Kidney capillary endothelial cell (primary cell): ENCODE results near the gene SLC22A16.
"Not testable (repeated sequence)": the region's sequence is repeated elsewhere in the genome, so short reads cannot be mapped to it uniquely, and the experiment has no call there.

Experiments used
- DNase-seq: peaks from one replicate; pipeline ENCODE4 v3.0.0-alpha.2; 2018; ENCODE audit warnings: low spot score

SLC22A16 gene

DNA sequence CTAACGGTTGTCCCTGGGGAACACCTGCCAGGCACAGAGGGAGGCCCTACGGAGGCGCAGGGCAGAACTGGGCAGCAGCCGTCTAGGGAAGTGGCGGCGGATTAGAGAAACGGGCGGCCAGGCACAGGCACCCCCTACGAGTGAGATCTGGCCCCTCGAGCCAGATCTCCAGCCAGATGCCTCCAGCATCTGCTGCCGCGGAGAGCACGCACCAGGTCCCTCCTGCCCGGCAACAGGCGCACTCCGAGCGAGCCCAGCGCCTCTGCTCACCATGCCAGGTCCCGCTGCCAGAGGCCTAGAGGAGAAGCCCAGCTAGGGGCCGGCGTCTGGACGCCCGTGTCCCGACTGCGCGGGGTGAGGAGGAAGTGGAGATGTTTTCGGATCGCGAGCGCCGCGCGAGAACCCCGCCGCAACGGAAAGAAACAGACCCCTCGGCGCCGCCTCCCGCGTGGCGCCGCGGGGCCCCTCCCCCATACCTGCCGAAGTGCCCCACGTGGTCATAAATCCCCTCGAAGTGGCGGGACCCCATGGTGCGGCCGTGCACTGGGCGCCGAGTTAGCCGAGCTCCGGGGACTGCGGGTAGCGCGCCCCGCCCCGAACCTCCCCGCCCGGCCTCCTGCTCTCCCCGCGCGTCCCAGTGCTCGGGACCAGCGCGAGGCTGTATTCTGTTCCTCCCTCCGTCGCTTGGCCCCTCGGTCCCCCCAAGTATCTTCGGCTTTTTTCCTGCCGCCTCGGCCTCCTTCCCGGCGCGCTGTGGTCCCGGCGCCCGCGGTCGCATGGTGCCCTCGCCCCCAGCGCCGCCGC is at the start of gene SLC22A16:
SLC22A16 (minus strand) TSS at position 568 of the 804 bp plus-strand sequence; CDS start at position 529, 39 bp downstream.
- DNase-seq = no peak

GRCh38 chr6:110525001-110525400 is 48.6 kb upstream of the SLC22A16 start:
- no peak for DNase-seq

DNA sequence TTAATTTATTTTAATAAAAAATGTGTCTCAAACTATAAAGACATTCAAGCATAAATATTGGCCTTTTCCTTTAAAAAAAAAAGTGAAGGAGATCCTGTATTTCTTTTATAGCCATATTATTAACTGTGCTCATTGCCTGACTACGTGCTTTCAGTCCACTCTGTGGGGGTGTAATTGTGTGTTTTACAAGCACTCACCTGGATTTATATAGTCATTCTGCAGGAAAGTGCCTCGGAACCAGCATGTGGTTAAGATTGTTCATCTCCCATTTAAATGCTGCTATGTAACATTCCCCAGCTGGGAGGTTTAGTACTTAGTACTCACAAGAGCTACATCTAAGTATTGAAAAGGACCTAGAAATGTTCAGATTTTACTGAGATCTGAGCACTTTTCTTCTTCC is 47.9 kb upstream of the SLC22A16 start:
- DNase-seq = no peak

GRCh38 chr6:110523451-110524021 is 47.1 kb upstream of the SLC22A16 start:
- peak; percentile 71 for DNase-seq

DNA sequence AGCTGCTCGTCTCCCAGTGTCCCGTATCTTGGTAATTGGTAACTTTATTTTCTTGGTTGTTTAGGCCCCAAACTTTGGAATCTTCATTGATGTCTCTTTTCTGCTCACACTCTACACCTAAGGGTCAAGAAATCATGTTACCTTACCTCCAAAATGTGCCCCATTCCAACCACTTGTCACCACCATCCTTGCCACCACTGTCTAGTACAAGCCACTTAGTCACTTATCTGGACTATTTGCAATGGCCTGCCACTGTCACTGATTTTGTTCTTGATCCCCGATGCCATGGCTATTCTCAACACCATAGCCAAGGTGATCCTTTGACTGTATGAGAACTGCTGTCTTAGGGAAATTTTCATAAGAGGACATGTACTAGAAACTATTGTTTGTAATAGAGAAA is 46.0 kb upstream of the SLC22A16 start:
- no peak for DNase-seq

DNA sequence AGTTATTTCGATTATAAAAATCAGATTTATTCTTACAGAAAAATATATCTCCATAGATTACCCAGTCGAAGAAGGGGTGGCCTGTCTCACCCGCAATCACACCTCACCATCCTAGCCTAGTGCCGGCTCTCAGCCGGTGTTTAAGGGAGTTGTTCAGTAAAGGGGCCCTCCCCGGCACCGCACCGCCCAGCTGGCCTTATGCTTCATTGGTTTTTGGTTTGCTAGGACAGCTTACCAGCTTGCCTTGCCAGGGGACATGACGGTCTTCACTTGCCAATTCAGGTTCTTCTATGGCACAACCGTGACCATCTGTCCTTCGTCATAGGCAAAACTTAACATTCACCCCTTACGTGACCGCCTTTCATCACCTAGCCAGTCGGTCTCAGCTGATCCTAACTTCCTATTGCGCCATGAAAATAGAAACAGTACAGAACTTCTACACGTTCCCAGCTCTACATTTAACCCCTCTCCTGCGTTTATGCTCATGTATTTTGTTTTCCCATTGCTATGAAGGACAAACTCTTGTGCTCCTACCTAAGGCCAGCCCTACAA is 44.7 kb upstream of the SLC22A16 start:
- DNase-seq = no peak

GRCh38 chr6:110520209-110520965 is 44.0 kb upstream of the SLC22A16 start:
- DNase-seq = no peak

DNA sequence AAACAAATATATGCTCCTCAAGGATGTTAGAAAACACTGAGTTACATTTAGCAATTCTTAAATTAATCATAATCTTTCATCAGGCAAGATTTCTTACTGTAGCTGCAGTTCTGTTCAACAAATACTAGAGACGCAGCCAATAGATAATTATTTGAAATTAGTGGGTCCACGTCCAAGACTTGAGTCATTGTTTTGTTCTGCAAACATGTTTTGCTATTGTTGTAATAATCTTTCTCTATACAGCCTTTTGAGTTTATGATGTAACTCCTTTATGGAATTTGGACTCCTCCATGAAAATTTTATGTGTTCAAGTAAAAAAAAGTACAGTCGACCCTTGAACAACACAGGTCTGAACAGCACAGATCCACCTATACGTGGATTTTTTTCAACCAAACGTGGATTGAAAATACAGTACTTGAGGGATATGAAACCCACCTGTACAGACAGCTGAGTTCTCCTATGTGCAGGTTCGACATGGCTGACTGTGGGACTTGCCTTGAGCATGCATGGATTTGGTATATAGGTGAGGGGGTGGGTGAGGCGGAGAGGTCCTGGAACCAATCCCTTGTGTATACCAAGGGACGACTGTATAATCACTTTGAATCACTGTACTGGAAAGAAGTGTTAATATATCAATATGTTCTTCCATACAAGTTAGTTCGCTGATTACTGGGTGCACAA is 41.3 kb upstream of the SLC22A16 start:
- DNase-seq = no peak

- no peak for DNase-seq
Observed at GRCh38 chr6:110517034-110517433, 40.6 kb upstream of the SLC22A16 start.

- no peak for DNase-seq
Observed at GRCh38 chr6:110514818-110515217, 38.4 kb upstream of the SLC22A16 start.

DNA sequence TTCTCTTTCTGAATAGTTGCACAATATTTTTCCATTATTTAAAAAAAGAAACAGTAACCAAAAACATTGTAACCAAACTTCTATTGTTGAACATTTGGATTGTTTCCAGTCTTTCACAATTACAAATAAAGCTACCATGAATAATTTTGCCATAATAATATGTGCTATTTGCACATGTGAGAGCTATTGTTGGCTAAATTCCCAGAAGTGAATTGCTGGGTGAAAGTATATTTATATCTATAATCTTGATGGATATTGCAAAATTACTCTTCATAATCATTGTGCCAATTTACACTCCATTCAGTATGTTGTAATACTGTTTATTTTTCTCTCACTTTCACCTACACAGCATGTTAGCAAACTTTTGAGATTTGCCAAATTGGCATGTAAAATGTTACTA is 36.6 kb upstream of the SLC22A16 start:
- DNase-seq = no peak

GRCh38 chr6:110512549-110512948 is 36.1 kb upstream of the SLC22A16 start:
- not testable (repeated sequence) for DNase-seq

- DNase-seq = no peak
Observed at GRCh38 chr6:110511401-110511800, 35.0 kb upstream of the SLC22A16 start.

- DNase-seq = peak; percentile 72
Observed at GRCh38 chr6:110509617-110510241, 33.3 kb upstream of the SLC22A16 start.

GRCh38 chr6:110504891-110505290 is 28.5 kb upstream of the SLC22A16 start:
- not testable (repeated sequence) for DNase-seq

- DNase-seq = no peak
Observed at GRCh38 chr6:110495949-110496348, 19.5 kb upstream of the SLC22A16 start.

DNA sequence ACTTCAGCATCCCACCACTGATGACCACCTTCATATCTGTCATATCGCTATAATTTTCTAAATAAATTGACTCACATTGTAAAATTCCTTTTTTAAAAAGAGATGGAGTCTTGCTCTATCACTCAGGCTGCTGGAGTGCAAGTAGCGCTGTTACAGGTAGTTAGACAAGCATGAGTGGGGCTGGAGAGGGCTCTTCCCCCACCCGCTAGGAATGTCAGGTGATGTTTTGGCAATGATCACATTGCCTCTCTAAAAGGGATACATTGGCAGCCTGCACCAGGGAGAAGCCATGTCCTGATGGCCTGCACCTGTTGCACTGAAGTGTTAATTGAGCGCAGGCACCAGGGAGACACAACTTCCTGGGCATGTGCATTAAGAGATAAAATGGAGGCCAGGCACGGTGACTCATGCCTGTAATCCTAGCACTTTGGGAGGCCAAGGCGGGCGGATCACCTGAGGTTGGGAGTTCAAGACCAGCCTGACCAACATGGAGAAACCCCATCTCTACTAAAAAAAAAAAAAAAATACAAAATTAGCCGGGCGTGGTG is 16.9 kb upstream of the SLC22A16 start:
- no peak for DNase-seq

DNA sequence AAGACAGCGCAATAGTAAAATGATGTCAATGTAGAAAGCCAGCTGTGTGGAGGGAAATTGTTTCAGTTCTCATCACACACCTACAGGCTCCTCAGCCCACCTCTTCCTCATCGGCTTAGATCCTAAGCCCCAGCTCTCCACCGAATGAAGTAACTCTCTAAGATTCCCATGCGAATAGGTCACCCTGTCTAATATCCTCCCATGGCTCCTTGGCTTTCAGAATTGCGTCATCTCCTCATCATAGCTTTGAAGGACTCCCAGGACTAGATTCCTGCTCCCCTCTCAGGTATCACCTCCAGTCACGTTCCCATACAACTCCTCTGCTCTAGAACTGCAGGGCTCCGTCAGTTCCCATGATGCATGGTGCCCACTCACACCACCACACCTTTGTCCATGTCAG is 16.2 kb upstream of the SLC22A16 start:
- no peak for DNase-seq

DNA sequence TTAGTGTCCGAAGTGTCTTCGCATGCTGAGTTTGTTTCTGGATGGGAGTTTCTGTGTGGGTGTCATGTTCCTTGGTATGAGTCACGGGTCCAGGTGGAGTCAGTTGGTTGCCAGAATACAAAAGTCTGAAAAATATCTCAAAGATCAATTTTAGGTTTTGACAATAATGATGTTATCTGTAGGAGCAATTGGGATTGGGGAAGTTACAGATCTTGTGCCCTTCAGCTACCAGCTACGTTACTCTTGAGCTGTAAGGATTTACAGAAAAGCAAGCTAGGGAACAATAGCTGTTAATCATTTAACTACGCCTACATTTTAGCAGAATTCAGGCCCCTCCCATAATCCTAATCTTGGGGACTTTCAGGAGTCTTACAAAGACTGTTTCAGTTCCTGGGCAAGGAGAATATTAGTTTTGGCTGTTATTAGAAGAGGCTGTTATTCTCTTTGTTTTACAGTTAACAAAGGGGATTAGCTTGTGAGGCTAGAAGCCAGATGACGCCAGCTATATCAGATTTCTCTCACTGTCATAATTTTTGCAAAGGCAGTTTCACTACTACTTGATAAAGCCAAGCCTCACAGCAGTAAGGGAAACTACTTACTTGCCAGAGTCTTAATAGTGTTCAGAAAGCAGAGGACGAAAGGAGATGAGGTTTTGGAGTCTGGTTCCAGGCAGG is 15.4 kb upstream of the SLC22A16 start:
- DNase-seq = no peak

- DNase-seq = no peak
Observed at GRCh38 chr6:110491299-110491643, 14.9 kb upstream of the SLC22A16 start.

GRCh38 chr6:110490110-110490509 is 13.7 kb upstream of the SLC22A16 start:
- DNase-seq = no peak
